AG10803 (cell line): ENCODE data around the gene SDC4.

Source experiments
- DNase-seq: peaks from one replicate; pipeline ENCODE4 v3.0.0; 2010; ENCODE audit warnings: low read depth
- H3K4me3 ChIP-seq: 2 replicates; pipeline ENCODE4 v1.5.1; 2011; ENCODE audit warnings: mild to moderate bottlenecking, low read length, control low read depth
- TF ChIP-seq, protein P1 (sequence below): conservative IDR thresholded peaks from 2 replicates; pipeline ENCODE4 v1.5.1; 2011; ENCODE audit warnings: mild to moderate bottlenecking, low read length, control low read depth, inconsistent platforms

The SDC4 gene

GRCh38 chr20:45387274-45387673 lies 39.0 kb upstream of the SDC4 start:
- no peak overlapping the region for H3K4me3 ChIP-seq
- no peak for DNase-seq
- TF ChIP-seq, protein P1, sequence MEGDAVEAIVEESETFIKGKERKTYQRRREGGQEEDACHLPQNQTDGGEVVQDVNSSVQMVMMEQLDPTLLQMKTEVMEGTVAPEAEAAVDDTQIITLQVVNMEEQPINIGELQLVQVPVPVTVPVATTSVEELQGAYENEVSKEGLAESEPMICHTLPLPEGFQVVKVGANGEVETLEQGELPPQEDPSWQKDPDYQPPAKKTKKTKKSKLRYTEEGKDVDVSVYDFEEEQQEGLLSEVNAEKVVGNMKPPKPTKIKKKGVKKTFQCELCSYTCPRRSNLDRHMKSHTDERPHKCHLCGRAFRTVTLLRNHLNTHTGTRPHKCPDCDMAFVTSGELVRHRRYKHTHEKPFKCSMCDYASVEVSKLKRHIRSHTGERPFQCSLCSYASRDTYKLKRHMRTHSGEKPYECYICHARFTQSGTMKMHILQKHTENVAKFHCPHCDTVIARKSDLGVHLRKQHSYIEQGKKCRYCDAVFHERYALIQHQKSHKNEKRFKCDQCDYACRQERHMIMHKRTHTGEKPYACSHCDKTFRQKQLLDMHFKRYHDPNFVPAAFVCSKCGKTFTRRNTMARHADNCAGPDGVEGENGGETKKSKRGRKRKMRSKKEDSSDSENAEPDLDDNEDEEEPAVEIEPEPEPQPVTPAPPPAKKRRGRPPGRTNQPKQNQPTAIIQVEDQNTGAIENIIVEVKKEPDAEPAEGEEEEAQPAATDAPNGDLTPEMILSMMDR = no peak

DNA sequence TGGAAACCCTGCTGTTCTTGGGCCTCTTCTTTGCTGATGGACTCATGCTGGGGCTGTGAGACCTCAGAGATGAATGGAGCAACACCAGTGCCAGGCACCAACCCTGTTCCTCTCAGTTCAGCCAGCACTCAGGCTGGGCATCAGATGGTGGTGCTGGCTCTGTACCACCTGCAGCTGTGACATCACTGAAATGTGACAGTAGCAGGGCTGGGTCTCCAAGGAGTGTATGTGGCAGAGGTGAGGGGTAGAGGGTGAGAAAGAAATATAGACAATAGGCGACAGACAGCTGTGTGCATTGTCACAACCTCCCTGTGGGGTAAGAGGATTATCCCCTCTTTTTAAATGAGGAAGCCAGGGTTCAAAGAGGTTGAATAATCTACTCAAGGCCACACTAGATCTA lies 30.0 kb upstream of the SDC4 start, which contains the start of gene TP53TG5:
TSS of gene TP53TG5 (minus strand) at position 135 of the 400 bp plus-strand sequence. CDS start at position 46, 89 bp downstream.
- no peak within 1 kb of the TSS for H3K4me3 ChIP-seq
- TF ChIP-seq, protein P1 = no peak
- DNase-seq = no peak

- no peak for DNase-seq
- no peak overlapping the region for H3K4me3 ChIP-seq
- TF ChIP-seq, protein P1 = no peak
Measured at GRCh38 chr20:45377269-45377668, 29.0 kb upstream of the SDC4 start.

DNA sequence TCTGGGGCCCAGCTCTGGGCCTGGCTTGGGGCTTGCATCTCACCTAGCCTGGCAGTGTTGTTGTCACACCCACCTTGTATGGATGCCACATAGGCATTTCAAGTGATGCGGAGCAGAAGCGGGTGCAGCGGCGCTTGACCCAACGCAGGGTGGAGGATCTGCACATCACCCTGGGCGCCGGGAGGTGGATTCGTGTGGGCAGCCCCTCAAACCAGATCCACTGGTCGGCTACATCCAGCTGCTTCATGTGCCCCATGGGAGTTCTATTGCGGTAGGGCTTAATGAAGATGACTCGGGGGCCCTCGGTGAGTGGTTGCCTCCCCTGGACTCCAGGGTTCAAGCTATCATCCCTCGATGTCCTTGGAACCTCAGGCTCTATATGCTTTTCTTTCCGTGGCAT lies 26.7 kb upstream of the SDC4 start:
- TF ChIP-seq, protein P1 = no peak
- H3K4me3 ChIP-seq = no peak overlapping the region
- no peak for DNase-seq

GRCh38 chr20:45374101-45374467 lies 25.9 kb upstream of the SDC4 start:
- DNase-seq = no peak
- H3K4me3 ChIP-seq = peak overlapping the region; percentile 65; the same call in 1 of the 2 replicates
- TF ChIP-seq, protein P1 = no peak

DNA sequence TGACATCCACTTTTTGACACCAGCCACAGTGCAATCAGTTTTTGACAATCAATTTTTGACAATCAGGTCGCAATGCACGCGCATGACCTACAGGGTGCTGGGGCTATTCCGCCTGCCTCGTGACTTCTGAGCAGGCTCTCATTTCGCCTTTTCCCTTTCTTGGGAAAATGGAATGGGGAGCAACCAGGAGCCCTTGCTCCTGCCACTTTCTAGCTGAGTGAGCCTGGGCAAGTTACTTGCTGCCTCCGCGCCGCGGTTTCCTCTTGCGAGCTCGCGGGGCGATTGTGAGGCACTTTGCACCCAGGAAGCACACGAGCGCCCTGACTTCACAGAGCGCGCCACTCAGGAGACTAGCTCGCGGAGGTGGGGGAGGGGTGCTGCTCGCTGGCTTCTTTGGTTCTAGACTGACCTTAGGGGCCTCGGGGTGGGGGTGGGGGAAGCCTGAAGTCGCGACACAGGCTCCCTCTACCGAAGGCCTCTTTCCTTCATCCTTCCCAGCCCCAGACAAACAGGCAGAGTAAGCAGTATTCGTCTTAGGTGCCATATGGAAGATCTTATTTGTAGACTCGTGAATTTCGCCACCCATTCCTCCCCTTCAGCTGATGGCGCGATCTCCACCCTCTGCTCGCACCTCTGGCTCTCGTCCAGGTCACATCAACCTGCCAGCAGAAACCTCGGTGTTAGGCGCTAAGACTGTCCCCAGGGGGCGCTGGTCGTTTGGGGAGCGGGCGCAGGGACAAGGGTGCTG lies 25.3 kb upstream of the SDC4 start:
- peak; percentile 70 for DNase-seq
- H3K4me3 ChIP-seq = peak overlapping the region; percentile 65
- TF ChIP-seq, protein P1 = peak; percentile 84
